GM23248 (cell line): Measurements from ENCODE around the gene TMIGD2.
"Not testable (repeated sequence)": the region's sequence is repeated elsewhere in the genome, so short reads cannot be mapped to it uniquely, and the experiment has no call there.

Source experiments
- EZH2 ChIP-seq: fragments of 200-600 bp; sonication (generic); IDR thresholded peaks from 2 replicates; pipeline ENCODE4 v1.6.1; 2018; ENCODE audit warnings: antibody characterized with exemption, mild to moderate bottlenecking; ENCODE audit not compliant: insufficient read depth, poor library complexity, severe bottlenecking
- EZH2phosphoT487 ChIP-seq: fragments of 200-600 bp; sonication (generic); IDR thresholded peaks from 2 replicates; pipeline ENCODE4 v1.6.1; 2018; ENCODE audit warnings: antibody characterized with exemption, moderate library complexity, mild to moderate bottlenecking, low read depth; ENCODE audit not compliant: insufficient read depth

DNA sequence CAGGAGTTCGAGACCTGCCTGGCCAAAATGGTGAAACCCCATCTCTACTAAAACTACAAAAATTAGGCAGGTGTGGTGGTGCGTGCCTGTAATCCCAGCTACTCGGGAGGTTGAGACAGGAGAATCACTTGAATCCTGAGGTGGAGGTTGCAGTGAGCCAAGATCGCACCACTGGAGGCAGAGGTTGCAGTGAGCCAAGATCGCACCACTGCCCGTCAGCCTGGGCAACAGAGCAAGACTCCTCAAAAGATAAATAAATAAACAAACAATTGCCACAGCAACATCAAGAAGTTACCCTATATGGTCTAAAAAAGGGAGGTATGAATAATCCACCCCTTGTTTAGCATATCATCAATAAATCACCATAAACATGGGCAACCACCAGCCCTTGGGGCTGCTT is 56.3 kb downstream of the TMIGD2 start:
- not testable (repeated sequence) for TF ChIP-seq EZH2, EZH2phosphoT487
